ENCODE data around the gene CFAP161.

GRCh38 chr15:81146006-81146405 is 11.9 kb downstream of the CFAP161 start:
- no peak for TF ChIP-seq CTCF (IDR thresholded peaks at IDR 0.05)
- TF ChIP-seq POLR2AphosphoS5 (IDR thresholded peaks at IDR 0.05): no peak
- TF ChIP-seq POLR2A (IDR thresholded peaks at IDR 0.05): no peak
- TF ChIP-seq EP300 (IDR thresholded peaks at IDR 0.05; ENCODE audit: low read depth): no peak
